ENCODE data around the gene TSPAN6.

DNA sequence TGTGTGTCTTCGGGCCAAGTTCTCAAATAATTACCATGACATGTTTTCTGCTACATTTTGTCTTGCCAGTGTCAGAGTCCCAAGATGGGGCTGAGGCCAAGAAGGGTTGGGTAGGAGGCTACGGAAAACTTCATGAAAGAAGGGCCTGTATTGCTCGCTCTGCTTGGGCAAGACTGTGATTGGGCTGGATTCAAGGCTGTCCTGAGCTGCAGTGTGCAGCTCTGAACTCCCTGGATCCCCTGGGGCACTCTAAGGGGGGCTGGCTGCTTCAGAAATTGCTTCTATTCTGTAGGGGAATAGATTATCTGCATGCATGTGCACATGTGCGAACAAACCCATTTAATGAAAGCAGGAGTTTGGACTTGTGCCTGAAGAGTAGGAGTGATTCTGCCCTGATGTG, 13.6 kb downstream of the TSPAN6 start:
- TF ChIP-seq, protein P1, sequence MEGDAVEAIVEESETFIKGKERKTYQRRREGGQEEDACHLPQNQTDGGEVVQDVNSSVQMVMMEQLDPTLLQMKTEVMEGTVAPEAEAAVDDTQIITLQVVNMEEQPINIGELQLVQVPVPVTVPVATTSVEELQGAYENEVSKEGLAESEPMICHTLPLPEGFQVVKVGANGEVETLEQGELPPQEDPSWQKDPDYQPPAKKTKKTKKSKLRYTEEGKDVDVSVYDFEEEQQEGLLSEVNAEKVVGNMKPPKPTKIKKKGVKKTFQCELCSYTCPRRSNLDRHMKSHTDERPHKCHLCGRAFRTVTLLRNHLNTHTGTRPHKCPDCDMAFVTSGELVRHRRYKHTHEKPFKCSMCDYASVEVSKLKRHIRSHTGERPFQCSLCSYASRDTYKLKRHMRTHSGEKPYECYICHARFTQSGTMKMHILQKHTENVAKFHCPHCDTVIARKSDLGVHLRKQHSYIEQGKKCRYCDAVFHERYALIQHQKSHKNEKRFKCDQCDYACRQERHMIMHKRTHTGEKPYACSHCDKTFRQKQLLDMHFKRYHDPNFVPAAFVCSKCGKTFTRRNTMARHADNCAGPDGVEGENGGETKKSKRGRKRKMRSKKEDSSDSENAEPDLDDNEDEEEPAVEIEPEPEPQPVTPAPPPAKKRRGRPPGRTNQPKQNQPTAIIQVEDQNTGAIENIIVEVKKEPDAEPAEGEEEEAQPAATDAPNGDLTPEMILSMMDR (conservative IDR thresholded peaks at IDR 0.05; ENCODE audit: low read length) = no peak
- TF ChIP-seq EZH2phosphoT487 (IDR thresholded peaks at IDR 0.05; ENCODE audit: borderline replicate concordance) = no peak
